Raji (cell line): ENCODE measurements around the gene DOCK1.

Experiments used
- POLR2A ChIP-seq: IDR thresholded peaks from 2 replicates; pipeline ENCODE4 v1.6.1; 2011; ENCODE audit warnings: low read depth, low read length, control low read depth; ENCODE audit not compliant: insufficient read depth

DOCK1 gene

GRCh38 chr10:127135844-127136577 lies 230.8 kb downstream of the DOCK1 start:
- no peak for TF ChIP-seq POLR2A

- no peak for TF ChIP-seq POLR2A
Observed at GRCh38 chr10:127137391-127137790, 232.2 kb downstream of the DOCK1 start.

- TF ChIP-seq POLR2A: no peak
Observed at GRCh38 chr10:127142136-127142535, 236.9 kb downstream of the DOCK1 start.

GRCh38 chr10:127142856-127143255 lies 237.6 kb downstream of the DOCK1 start:
- TF ChIP-seq POLR2A: no peak

- no peak for TF ChIP-seq POLR2A
Observed at GRCh38 chr10:127145173-127145572, 239.9 kb downstream of the DOCK1 start.

GRCh38 chr10:127146661-127147060 lies 241.4 kb downstream of the DOCK1 start:
- no peak for TF ChIP-seq POLR2A

- no peak for TF ChIP-seq POLR2A
Observed at GRCh38 chr10:127148066-127148932, 243.1 kb downstream of the DOCK1 start.

GRCh38 chr10:127148933-127149220 lies 243.6 kb downstream of the DOCK1 start:
- TF ChIP-seq POLR2A: no peak

- no peak for TF ChIP-seq POLR2A
Observed at GRCh38 chr10:127149501-127150081, 244.4 kb downstream of the DOCK1 start.

GRCh38 chr10:127150136-127150535 lies 244.9 kb downstream of the DOCK1 start:
- no peak for TF ChIP-seq POLR2A

GRCh38 chr10:127151541-127151940 lies 246.3 kb downstream of the DOCK1 start:
- TF ChIP-seq POLR2A: no peak

GRCh38 chr10:127151981-127152699 lies 246.9 kb downstream of the DOCK1 start:
- TF ChIP-seq POLR2A: no peak

GRCh38 chr10:127153181-127153580 lies 248.0 kb downstream of the DOCK1 start:
- no peak for TF ChIP-seq POLR2A

- no peak for TF ChIP-seq POLR2A
Observed at GRCh38 chr10:127154831-127155620, 249.8 kb downstream of the DOCK1 start.

- no peak for TF ChIP-seq POLR2A
Observed at GRCh38 chr10:127157089-127157488, 251.9 kb downstream of the DOCK1 start.
